Neural crest cell (in vitro differentiated cells): ENCODE results near the gene TNFSF11. TPM values are rescaled to one million over a fixed set of nuclear protein-coding genes. Genes with fewer than 3 reads are reported as not detected.

ENCODE experiments used
- DNase-seq: peaks from one replicate; pipeline ENCODE4 v3.0.0; 2021; ENCODE audit warnings: low read depth, mixed read lengths, low spot score
- H3K27ac Mint-ChIP-seq: one replicate; pipeline ENCODE4 v1.8.0; 2021; ENCODE audit warnings: mild to moderate bottlenecking, mixed read lengths; ENCODE audit not compliant: unreplicated experiment
- H3K27me3 Mint-ChIP-seq: 2 replicates; pipeline ENCODE4 v1.8.0; 2021; ENCODE audit warnings: low read depth, mild to moderate bottlenecking, mixed read lengths
- H3K36me3 Mint-ChIP-seq: 2 replicates; pipeline ENCODE4 v1.8.0; 2021; ENCODE audit warnings: low read depth, mild to moderate bottlenecking, mixed read lengths
- H3K4me1 Mint-ChIP-seq: 2 replicates; pipeline ENCODE4 v1.8.0; 2021; ENCODE audit warnings: mixed read lengths
- H3K4me3 Mint-ChIP-seq: one replicate; pipeline ENCODE4 v1.8.0; 2021; ENCODE audit warnings: mild to moderate bottlenecking, mixed read lengths
- H3K9me3 Mint-ChIP-seq: 2 replicates; pipeline ENCODE4 v1.8.0; 2021; ENCODE audit warnings: mixed read lengths
- CTCF ChIP-seq: fragments of 200-600 bp; sonication (generic); conservative IDR thresholded peaks from 2 replicates; pipeline ENCODE4 v1.5.0; 2021; ENCODE audit warnings: antibody characterized with exemption, mild to moderate bottlenecking
- total RNA-seq: library from RNA; stranded (reverse); gene quantifications from 2 replicates; pipeline ENCODE4 v1.2.1, GENCODE V29; 2021

The TNFSF11 gene
- total RNA-seq, 1 donor from 2014 or later = not detected

DNA sequence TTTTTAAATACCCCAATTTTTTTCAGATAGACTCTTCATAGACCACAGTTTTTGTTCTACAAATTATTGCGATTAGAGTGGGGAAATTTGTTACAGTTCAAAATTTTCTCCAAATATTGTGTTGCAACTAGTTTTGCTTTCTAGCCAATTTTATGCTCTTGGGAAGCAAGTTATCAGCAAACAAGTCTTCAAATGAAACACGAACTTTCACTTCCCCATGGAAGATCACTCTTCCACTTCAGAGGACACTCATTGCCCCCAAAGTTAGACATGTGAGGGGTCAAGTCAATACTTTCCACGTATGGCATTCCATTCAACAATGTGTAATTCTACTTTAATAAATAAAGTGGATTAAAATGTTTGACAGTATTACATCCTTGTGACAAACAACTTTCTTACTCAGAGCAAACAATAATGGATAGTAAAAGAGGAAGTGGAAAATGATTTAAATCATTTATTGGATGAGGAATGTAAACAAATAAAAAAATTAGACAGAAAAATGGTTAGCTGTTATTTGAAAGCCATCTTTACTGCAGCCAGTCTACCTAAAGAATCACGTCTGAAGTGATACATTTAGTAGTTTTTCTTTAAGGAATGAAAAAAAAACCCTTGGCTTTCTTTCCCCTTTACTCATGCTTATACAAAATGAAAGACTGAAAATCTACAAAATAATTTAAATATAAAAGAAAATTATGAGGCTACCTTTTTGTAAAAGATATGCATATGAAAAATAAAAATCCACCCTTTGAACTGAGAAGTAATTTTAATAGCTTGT is 41.2 kb upstream of the TNFSF11 start:
- no peak for TF ChIP-seq CTCF
- Mint-ChIP-seq H3K36me3 (no peaks in the 10 kb centered on the region), H3K9me3 (peaks cover 3% of the 10 kb centered on the region), H3K27me3 (no peaks in the 10 kb centered on the region), H3K27ac (no peak overlapping the region), H3K4me1 (no peaks in the 10 kb centered on the region), H3K4me3 (no peak overlapping the region)
- DNase-seq = no peak

GRCh38 chr13:42533336-42533591 is 40.7 kb upstream of the TNFSF11 start:
- peaks cover 3% of the 10 kb centered on the region for H3K9me3 Mint-ChIP-seq
- H3K36me3 Mint-ChIP-seq = no peaks in the 10 kb centered on the region
- H3K27me3 Mint-ChIP-seq = no peaks in the 10 kb centered on the region
- no peaks in the 10 kb centered on the region for H3K4me1 Mint-ChIP-seq
- TF ChIP-seq CTCF = no peak
- no peak overlapping the region for H3K4me3 Mint-ChIP-seq
- no peak overlapping the region for H3K27ac Mint-ChIP-seq
- no peak for DNase-seq

GRCh38 chr13:42534785-42535184 is 39.2 kb upstream of the TNFSF11 start:
- H3K4me1 Mint-ChIP-seq = no peaks in the 10 kb centered on the region
- TF ChIP-seq CTCF = no peak
- H3K4me3 Mint-ChIP-seq = no peak overlapping the region
- peaks cover 3% of the 10 kb centered on the region for H3K9me3 Mint-ChIP-seq
- no peaks in the 10 kb centered on the region for H3K27me3 Mint-ChIP-seq
- H3K27ac Mint-ChIP-seq = no peak overlapping the region
- H3K36me3 Mint-ChIP-seq = no peaks in the 10 kb centered on the region
- DNase-seq = no peak

DNA sequence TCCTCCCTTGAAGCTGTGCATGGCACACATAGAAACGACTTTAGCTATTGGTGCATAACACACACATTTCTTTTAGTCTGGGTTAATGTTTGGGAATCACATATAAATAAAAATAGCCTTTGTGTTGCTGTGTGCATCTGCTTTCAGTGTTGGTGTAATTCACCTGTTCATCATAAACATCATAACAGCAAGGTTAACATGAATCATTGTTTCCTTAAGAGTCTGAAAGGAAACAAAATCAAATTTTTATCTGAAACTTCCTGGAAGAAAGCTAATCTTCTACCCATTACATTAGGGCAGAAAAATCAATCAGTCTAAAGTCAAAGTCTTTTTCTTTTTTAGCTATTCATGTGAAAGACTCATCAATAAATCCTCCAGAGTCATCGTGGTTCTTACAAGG is 35.0 kb upstream of the TNFSF11 start:
- no peak overlapping the region for H3K4me3 Mint-ChIP-seq
- H3K27ac Mint-ChIP-seq = no peak overlapping the region
- peaks cover 3% of the 10 kb centered on the region for H3K9me3 Mint-ChIP-seq
- H3K36me3 Mint-ChIP-seq = no peaks in the 10 kb centered on the region
- no peak for TF ChIP-seq CTCF
- no peaks in the 10 kb centered on the region for H3K4me1 Mint-ChIP-seq
- DNase-seq = no peak
- no peaks in the 10 kb centered on the region for H3K27me3 Mint-ChIP-seq

- DNase-seq = no peak
- no peaks in the 10 kb centered on the region for H3K4me1 Mint-ChIP-seq
- no peak overlapping the region for H3K27ac Mint-ChIP-seq
- no peak for TF ChIP-seq CTCF
- peaks cover 3% of the 10 kb centered on the region for H3K9me3 Mint-ChIP-seq
- H3K36me3 Mint-ChIP-seq = no peaks in the 10 kb centered on the region
- H3K27me3 Mint-ChIP-seq = no peaks in the 10 kb centered on the region
- H3K4me3 Mint-ChIP-seq = no peak overlapping the region
Observed at GRCh38 chr13:42539670-42540069, 34.3 kb upstream of the TNFSF11 start.
